Activated CD8-positive, alpha-beta memory T cell treated with anti-CD3 and anti-CD28 coated beads for 1 hour (primary cell): ENCODE results near the gene ASPSCR1.
"Not testable (repeated sequence)": the region's sequence is repeated elsewhere in the genome, so short reads cannot be mapped to it uniquely, and the experiment has no call there.

Experiments used
- DNase-seq, 2 donors: peaks; one replicate each; pipeline ENCODE4 v3.0.0-alpha.2; 2020; ENCODE audit warnings: low read depth in 1 of 2; ENCODE audit errors: extremely low read depth in 1 of 2

Gene ASPSCR1

GRCh38 chr17:81978524-81979298, 1.3 kb downstream of the ASPSCR1 start:
- no peak for DNase-seq

- no peak for DNase-seq
These were observed 2.7 kb downstream of the ASPSCR1 start for GRCh38 chr17:81980122-81980521.

GRCh38 chr17:81980707-81981343, 3.4 kb downstream of the ASPSCR1 start:
- DNase-seq, result no peak

GRCh38 chr17:81981511-81981910, 4.1 kb downstream of the ASPSCR1 start:
- not testable (repeated sequence) for DNase-seq

DNA sequence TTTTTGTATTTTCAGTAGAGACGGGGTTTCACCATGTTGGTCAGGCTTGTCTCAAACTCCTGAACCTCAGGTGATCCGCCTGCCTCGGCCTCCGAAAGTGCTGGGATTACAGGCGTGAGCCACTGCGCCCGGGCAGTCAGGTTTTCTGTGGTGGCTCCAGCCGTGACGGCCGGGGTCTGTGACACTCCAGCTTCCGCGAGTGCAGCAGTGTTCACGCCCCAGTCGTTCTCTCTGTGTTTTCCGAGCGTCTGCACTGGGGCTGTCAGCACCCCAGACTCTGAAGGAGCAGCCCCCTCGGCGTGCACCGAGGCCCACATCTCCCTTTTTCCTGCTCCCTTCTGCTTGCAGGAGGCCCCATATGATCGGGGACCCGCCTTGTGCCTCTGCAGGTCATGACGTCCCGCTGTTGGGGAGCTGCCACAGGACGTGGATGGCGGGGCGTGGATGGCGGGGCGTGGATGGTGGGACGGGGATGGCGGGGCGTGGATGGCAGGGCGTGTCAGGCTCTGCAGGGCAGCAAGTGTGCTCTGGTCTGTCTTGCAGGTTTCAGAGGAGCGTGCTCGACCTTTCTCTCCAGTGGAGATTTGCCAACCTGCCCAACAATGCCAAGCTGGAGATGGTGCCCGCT, 5.7 kb downstream of the ASPSCR1 start:
- DNase-seq, result no peak

DNA sequence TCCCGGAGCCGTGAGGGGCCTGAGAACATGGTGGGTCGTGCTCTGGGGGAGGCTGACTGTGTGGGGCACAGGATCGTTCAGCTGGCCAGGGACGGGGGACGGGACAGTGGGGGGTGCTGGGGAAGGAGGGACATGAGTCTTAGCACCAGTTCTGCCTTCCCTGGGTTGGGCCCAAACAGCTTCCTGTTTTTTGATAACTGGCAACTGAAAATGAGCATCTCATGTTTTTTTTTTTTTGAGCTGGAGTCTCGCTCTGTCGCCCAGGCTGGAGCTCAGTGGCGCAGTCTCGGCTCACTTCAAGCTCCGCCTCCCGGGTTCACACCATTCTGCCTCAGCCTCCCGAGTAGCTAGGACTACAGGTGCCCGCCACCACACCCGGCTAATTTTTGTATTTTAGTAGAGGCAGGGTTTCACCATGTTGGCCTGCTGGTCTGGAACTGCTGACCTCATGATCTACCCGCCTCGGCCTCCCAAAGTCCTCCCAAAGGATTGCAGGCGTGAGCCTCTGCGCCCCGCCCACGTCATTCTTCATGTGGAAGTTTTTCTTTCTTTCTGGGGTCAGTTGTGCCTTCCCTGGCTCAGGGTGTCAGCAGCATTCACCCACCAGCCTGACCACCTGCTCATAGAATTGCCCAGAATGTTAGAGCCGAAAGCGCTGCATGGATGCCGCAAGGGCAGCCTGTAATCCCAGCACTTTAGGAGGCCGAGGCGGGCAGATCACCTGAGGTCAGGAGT, 6.4 kb downstream of the ASPSCR1 start:
- no peak for DNase-seq

GRCh38 chr17:81984773-81985410, 7.5 kb downstream of the ASPSCR1 start:
- no peak for DNase-seq

DNA sequence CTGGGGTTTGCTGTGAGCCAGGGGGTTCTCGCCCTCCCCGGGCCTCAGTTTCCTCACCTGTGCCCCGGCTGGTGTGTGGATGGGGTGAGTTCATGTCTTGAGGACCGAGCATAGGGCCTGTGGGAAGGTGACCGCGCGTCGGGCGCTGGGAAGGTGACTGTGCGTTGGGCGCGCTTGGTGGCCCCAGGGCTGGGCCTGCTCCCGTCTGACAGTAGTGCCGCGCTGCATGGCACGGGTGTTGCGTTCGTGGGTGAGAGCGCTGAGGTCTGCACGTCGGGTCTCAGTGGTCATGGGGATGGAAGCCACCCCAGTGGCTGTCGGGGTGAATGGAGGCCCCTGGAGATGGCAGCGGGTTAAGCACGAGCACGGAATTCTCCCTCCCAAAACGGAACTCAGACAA, 9.2 kb downstream of the ASPSCR1 start:
- no peak for DNase-seq

DNA sequence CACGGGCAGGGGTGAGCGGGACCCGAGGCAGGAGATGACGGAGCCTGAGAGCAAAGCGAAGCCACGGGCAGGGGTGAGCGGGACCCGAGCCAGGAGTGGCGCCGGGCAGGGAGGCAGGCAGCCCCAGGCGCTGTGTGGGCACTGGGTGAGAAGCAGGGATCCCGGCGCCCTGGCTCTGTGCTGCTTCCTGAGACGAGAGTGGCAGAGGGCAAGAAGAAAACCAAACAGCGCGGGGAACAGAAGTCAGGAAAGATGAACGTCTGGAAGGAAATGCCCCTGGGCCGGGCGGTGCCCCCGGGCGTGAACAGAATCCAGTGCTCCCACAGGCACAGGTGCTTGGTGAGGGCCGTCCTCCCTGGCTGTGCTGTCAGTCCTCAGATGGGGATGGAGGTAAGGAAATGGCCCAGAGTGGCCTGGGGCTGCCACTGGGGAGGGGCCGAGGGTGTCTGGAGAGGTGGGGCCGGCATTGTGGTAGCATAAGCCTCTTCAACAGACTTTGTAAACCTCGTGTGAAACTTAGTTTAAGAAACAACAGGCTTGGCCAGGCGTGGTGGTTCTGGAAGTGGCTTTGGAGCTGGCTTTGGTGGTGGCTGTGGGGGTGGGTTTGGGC, 9.8 kb downstream of the ASPSCR1 start:
- DNase-seq, result no peak

DNA sequence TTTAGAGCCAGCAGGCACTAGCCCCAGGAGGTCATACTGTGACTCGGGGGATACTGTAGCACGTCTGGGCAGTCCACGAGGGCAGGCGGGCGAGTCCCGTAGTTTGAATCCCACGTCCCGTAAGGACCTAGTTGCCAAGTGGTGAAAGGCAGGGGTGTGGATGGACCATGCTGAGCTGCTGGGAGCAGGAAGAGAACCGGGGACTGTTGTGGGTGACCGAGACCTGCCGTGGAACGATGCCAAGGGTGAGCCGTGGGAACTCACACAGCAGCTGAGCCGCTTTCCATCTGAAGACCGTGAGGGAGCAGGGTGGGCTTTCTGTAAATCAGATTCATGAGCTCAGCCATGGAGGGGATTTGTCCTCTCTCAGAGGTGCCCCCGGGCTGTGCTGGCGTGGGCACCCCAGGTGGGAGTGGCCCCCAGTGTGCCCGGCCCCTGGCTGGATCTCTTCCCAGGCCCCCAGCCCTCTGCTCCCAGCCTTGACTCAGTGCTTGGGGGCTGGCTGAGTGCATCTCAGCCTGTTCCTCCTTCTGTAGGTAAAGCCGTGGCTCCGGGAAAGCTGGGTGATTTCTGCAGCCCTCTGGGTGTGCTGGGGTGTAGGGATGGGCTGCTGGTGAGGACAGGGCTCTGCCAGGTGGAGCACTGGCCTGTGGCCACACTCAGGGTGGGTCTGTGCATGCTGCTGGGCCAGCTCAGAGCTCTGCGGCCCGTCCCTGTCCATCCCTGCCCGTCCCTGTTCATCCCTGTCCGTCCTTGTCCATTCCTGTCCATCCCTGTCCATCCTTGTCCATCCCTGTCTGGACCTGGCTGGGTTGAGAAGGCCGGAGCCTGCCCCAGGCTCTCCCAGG, 13.6 kb downstream of the ASPSCR1 start:
- no peak for DNase-seq

DNA sequence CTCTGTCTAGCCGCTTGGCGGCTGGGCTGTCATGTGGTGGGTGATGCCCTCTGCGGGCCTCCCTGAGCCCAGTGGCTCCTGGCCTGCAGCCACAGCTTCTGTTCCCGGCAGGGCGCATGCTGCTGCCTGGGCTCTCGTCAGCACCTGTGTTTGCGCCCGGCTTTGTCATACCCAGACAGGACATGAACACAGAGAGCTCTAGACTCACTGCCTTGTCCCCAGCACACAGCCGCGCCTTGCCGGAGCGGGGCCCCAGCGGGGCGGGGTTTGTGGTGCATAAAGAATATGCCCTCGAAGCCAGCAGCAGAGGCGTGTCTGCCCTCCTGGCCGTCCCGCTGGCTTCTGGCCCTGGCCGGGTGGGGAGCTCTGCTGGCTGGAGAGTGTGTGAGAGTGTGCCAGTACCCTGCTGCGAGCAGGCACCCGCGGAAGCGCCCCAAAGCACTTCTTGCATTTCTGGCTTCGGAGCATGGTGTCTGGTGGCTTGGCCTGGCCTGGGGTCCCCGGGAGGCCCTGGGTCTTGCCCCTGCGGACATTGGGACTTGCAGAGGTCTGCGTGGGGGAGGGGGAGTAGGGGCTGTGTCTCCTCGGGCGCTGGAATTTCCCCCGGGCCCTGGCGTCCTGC, 14.4 kb downstream of the ASPSCR1 start:
- DNase-seq, result no peak

DNA sequence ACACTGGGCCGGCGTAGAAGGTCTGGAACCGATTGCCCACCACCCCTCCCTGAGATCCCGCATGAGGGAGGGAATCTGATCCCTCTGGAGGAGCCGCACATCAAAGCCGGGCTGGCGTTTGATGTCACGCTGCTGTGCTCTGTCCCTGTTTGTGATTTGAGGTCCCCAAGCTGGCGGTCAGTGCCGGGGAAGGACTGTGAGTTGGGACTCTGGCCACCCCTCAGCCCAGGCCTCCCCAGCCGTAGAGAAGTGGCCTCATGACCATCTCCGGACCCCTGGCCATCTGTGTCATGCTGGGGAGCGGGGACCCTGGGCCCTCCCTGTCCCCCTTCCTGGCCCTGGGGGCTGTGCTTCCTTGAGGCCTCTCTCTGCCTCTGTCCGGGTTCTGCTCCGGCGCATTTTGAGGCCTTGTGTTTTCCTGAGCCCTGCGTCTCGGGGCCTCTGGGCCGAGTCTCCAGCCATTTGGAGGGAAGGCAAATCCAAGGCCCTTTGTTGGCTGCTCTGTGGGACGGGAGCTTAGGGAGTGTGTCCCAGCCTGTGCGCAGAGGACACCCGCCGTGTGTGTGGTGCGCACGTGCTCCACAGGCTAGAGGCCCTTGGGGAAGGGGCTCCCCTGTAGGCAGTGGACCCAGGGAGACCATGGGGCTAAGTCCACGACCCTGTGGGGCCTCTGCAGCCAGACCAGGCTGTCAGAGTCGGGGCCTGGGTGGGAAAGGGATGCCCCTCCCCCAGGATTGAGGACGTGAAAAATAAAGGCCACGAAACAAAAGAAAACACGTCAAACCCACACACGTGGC, 15.1 kb downstream of the ASPSCR1 start:
- DNase-seq, result no peak

GRCh38 chr17:81993729-81994592, 16.5 kb downstream of the ASPSCR1 start:
- no peak for DNase-seq

GRCh38 chr17:81994593-81995462, 17.4 kb downstream of the ASPSCR1 start:
- no peak for DNase-seq

GRCh38 chr17:81995463-81996231, 18.2 kb downstream of the ASPSCR1 start:
- DNase-seq, result no peak
